NT2/D1 (cell line): ENCODE results near the gene GSK3B.

Experiments used
- DNase-seq: peaks from one replicate; pipeline ENCODE4 v3.0.0-alpha.2; 2011; ENCODE audit warnings: low read depth, low spot score
- H3K27me3 ChIP-seq: 2 replicates; pipeline ENCODE4 v1.6.0; 2011; ENCODE audit warnings: mild to moderate bottlenecking; ENCODE audit not compliant: insufficient read length, insufficient read depth
- H3K36me3 ChIP-seq: 2 replicates; pipeline ENCODE4 v1.6.1; 2011; ENCODE audit warnings: mild to moderate bottlenecking, low read length, mixed read lengths; ENCODE audit not compliant: insufficient read depth, insufficient read length
- H3K4me1 ChIP-seq: 2 replicates; pipeline ENCODE4 v1.5.1; 2011; ENCODE audit not compliant: insufficient read depth, insufficient read length
- H3K4me3 ChIP-seq: 2 replicates; pipeline ENCODE4 v1.5.1; 2011; ENCODE audit warnings: low read depth; ENCODE audit not compliant: insufficient read length
- H3K9ac ChIP-seq: 2 replicates; pipeline ENCODE4 v1.6.0; 2011; ENCODE audit warnings: low read depth; ENCODE audit not compliant: insufficient read length
- H3K9me3 ChIP-seq: 2 replicates; pipeline ENCODE4 v1.5.1; 2011; ENCODE audit warnings: mild to moderate bottlenecking, low read length; ENCODE audit not compliant: insufficient read depth
- SUZ12 ChIP-seq: IDR thresholded peaks from 2 replicates; pipeline ENCODE4 v1.6.1; 2011; ENCODE audit not compliant: insufficient read length, insufficient read depth; ENCODE audit errors: extremely low read depth
- YY1 ChIP-seq: IDR thresholded peaks from 2 replicates; pipeline ENCODE4 v1.6.1; 2011; ENCODE audit not compliant: insufficient read length, insufficient read depth
- ZNF274 ChIP-seq: IDR thresholded peaks from 2 replicates; pipeline ENCODE4 v1.6.1; 2011; ENCODE audit warnings: mild to moderate bottlenecking, low read depth, low read length

The GSK3B gene

DNA sequence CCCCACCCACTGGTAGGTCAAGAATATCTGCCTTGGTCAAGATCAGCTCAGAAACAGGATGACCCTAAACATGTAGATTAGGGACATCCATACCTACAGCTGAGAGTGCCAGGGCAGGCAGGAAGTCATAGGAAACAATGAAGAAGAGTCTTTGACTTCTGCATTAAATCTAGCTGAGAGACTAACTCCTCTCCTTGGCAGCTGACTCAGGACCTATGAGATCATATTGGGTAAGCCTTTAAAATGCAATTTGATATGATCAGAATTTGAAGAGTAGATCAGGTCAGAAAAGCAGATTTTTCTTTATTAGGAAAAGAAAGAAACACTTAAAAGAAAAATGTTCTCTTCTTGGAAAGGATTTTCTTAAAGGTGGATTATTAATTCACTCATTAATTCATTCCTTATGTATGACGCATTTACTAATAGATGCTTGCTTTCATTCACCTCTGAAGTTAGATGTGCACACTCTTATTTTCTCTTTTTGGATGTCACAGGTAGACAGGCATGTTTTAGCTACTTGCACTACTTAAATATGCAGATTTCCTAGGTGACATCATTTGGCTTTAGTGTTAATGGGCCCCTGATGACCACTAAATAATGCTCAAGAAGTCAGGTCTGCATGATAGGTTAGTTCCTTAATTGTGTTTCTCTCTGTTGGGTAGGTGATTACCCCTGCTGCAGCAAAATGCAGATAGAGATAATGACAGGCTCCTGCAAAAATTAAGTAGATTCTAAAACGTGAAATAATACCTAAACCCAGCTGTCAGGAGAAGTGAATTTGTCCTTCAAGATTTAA lies 35.7 kb upstream of the GSK3B start:
- no peak overlapping the region for H3K4me3 ChIP-seq
- no peaks in the 10 kb centered on the region for H3K27me3 ChIP-seq
- no peaks in the 10 kb centered on the region for H3K36me3 ChIP-seq
- H3K4me1 ChIP-seq: no peaks in the 10 kb centered on the region
- no peak for DNase-seq
- no peak for TF ChIP-seq SUZ12
- no peak for TF ChIP-seq ZNF274
- no peak for TF ChIP-seq YY1
- no peak overlapping the region for H3K9ac ChIP-seq
- no peaks in the 10 kb centered on the region for H3K9me3 ChIP-seq

GRCh38 chr3:120129051-120129450 lies 34.8 kb upstream of the GSK3B start:
- no peak for DNase-seq
- no peaks in the 10 kb centered on the region for H3K27me3 ChIP-seq
- no peaks in the 10 kb centered on the region for H3K4me1 ChIP-seq
- TF ChIP-seq SUZ12: no peak
- TF ChIP-seq YY1: no peak
- no peak for TF ChIP-seq ZNF274
- H3K9ac ChIP-seq: no peak overlapping the region
- no peaks in the 10 kb centered on the region for H3K9me3 ChIP-seq
- no peaks in the 10 kb centered on the region for H3K36me3 ChIP-seq
- H3K4me3 ChIP-seq: no peak overlapping the region

GRCh38 chr3:120125992-120126391 lies 31.7 kb upstream of the GSK3B start:
- no peak for TF ChIP-seq YY1
- TF ChIP-seq ZNF274: no peak
- TF ChIP-seq SUZ12: no peak
- DNase-seq: no peak
- H3K4me3 ChIP-seq: no peak overlapping the region
- no peaks in the 10 kb centered on the region for H3K36me3 ChIP-seq
- no peaks in the 10 kb centered on the region for H3K9me3 ChIP-seq
- H3K9ac ChIP-seq: no peak overlapping the region
- no peaks in the 10 kb centered on the region for H3K4me1 ChIP-seq
- H3K27me3 ChIP-seq: no peaks in the 10 kb centered on the region

DNA sequence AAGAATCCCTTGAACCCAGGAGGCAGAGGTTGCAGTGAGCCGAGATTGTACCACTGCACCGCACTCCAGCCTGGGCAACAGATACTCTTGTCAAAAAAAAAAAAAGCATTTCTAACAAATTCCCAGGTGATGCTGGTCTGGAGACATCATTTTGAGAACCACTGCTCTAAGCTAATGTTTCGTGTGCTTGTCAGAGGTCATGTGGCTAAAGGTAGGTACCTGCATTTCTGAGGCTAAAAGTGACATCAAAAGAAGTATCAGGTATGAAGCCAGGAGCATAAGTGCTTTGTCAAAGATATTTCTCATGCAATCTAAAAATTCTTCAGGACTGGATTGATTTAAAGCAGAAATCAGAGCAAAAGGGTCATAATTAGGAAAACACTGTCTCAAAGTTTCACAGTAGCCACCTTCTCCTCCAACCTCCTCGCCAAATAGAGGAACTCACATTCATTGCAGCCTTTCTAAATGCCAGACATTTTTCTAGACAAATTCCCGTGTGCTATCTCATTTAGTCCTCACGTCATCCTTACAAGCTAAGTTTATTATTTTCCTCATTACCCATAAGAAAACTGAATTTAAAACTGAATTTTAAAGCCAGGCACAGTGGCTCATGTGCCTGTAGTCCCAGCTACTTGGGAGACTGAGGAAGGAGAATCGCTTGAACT lies 25.7 kb upstream of the GSK3B start:
- H3K27me3 ChIP-seq: no peaks in the 10 kb centered on the region
- H3K9ac ChIP-seq: no peak overlapping the region
- no peak for DNase-seq
- H3K9me3 ChIP-seq: peaks cover 21% of the 10 kb centered on the region
- H3K4me3 ChIP-seq: no peak overlapping the region
- H3K4me1 ChIP-seq: no peaks in the 10 kb centered on the region
- TF ChIP-seq ZNF274 (no peak), SUZ12 (no peak)
- H3K36me3 ChIP-seq: no peaks in the 10 kb centered on the region

GRCh38 chr3:120114981-120115380 lies 20.7 kb upstream of the GSK3B start:
- DNase-seq: no peak
- Histone ChIP-seq H3K36me3 (no peaks in the 10 kb centered on the region), H3K9me3 (peaks cover 21% of the 10 kb centered on the region), H3K27me3 (no peaks in the 10 kb centered on the region), H3K4me3 (no peak overlapping the region), H3K4me1 (no peaks in the 10 kb centered on the region), H3K9ac (no peak overlapping the region)
- no peak for TF ChIP-seq YY1
- TF ChIP-seq ZNF274: no peak
- no peak for TF ChIP-seq SUZ12

GRCh38 chr3:120114376-120114775 lies 20.1 kb upstream of the GSK3B start:
- H3K9me3 ChIP-seq: peaks cover 21% of the 10 kb centered on the region
- no peak overlapping the region for H3K4me3 ChIP-seq
- no peaks in the 10 kb centered on the region for H3K36me3 ChIP-seq
- DNase-seq: no peak
- no peak overlapping the region for H3K9ac ChIP-seq
- no peak for TF ChIP-seq SUZ12
- TF ChIP-seq YY1: no peak
- no peak for TF ChIP-seq ZNF274
- H3K27me3 ChIP-seq: no peaks in the 10 kb centered on the region
- H3K4me1 ChIP-seq: no peaks in the 10 kb centered on the region
